H1 (cell line): ENCODE data around the gene GSTCD. TPM values are rescaled to one million over a fixed set of nuclear protein-coding genes. Genes with fewer than 3 reads are reported as not detected.

Experiments used
- CTCF ChIA-PET: fragments of 300-600 bp; sonication (Branson Sonifier 250); formaldehyde crosslinking; loops from one replicate; lab custom pipeline; 2021; ENCODE audit not compliant: partially characterized antibody; lab: Charles Lee
- POLR2A ChIA-PET: fragments of 300-600 bp; sonication (Branson Sonifier 250); formaldehyde crosslinking; loops from one replicate; lab custom pipeline; 2021; ENCODE audit warnings: inconsistent platforms; ENCODE audit not compliant: partially characterized antibody; lab: Charles Lee
- DNase-seq, 2 experiments: peaks; one replicate each; pipeline versions ENCODE4 v3.0.0 to v3.0.0-alpha.2; 2010 to 2022; ENCODE audit warnings: low spot score in 2 of 2, low read depth in 1 of 2, mixed read lengths in 1 of 2
- FAIRE-seq: peaks from 2 replicates; lab custom pipeline; 2011; peaks lifted over from hg19 to GRCh38; lab: Jason Lieb, UNC
- H2AFZ ChIP-seq: 2 replicates; pipeline ENCODE4 v1.8.1; 2012; ENCODE audit warnings: low read length, inconsistent platforms
- H2AK5ac ChIP-seq: 2 replicates; pipeline ENCODE4 v1.6.1; 2013; ENCODE audit warnings: low read depth, low read length
- H2BK120ac ChIP-seq: replicated peaks from 2 replicates; pipeline ENCODE3; 2013; ENCODE audit warnings: low read depth, low read length, inconsistent platforms
- H2BK12ac ChIP-seq: 2 replicates; pipeline ENCODE4 v1.6.1; 2013; ENCODE audit warnings: low read depth, low read length
- H2BK15ac ChIP-seq: 2 replicates; pipeline ENCODE4 v1.6.1; 2013; ENCODE audit warnings: low read length
- H2BK20ac ChIP-seq: 2 replicates; pipeline ENCODE4 v1.6.1; 2013; ENCODE audit warnings: low read length
- H2BK5ac ChIP-seq: 2 replicates; pipeline ENCODE4 v1.6.1; 2013; ENCODE audit warnings: low read depth, low read length
- H3K14ac ChIP-seq: 2 replicates; pipeline ENCODE4 v1.6.1; 2013; ENCODE audit warnings: inconsistent platforms; ENCODE audit not compliant: insufficient read length
- H3K18ac ChIP-seq: 2 replicates; pipeline ENCODE4 v1.6.1; 2013; ENCODE audit warnings: low read length; ENCODE audit errors: extremely low read depth
- H3K23ac ChIP-seq: 2 replicates; pipeline ENCODE4 v1.6.1; 2013; ENCODE audit warnings: inconsistent platforms; ENCODE audit not compliant: insufficient read length
- H3K23me2 ChIP-seq: 2 replicates; pipeline ENCODE4 v1.6.1; 2013; ENCODE audit warnings: low read depth, low read length
- H3K27ac ChIP-seq: 2 replicates; pipeline ENCODE4 v1.6.1; 2011; ENCODE audit warnings: low read depth, low read length, inconsistent platforms
- H3K27me3 ChIP-seq, 4 experiments: replicated peaks in 1 of 4; 1 replicate in 1 of 4; 2 replicates in 3 of 4; pipeline versions ENCODE4 v1.6.1 to v1.8.1; 2011 to 2013; ENCODE audit warnings: low read length in 3 of 4, mild to moderate bottlenecking in 3 of 4, inconsistent platforms in 2 of 4, mixed read lengths in 2 of 4, moderate library complexity in 1 of 4; ENCODE audit not compliant: control insufficient read depth in 3 of 4, insufficient read depth in 3 of 4; ENCODE audit errors: extremely low read depth in 1 of 4
- H3K36me3 ChIP-seq, 4 experiments: 2 replicates each; pipeline versions ENCODE4 v1.6.1 to v1.8.1; 2011 to 2013; ENCODE audit warnings: mild to moderate bottlenecking in 4 of 4, low read length in 3 of 4, moderate library complexity in 2 of 4, control low read depth in 1 of 4, inconsistent platforms in 1 of 4; ENCODE audit not compliant: insufficient read depth in 4 of 4, control insufficient read depth in 2 of 4
- H3K4ac ChIP-seq: replicated peaks from 2 replicates; pipeline ENCODE3; 2013; ENCODE audit warnings: low read length, low read depth, mixed read lengths, inconsistent platforms; ENCODE audit not compliant: insufficient read length
- H3K4me1 ChIP-seq, 4 experiments: replicated peaks in 1 of 4; 1 replicate in 1 of 4; 2 replicates in 3 of 4; pipeline versions ENCODE4 v1.6.1 to v1.8.1; 2011 to 2013; ENCODE audit warnings: low read length in 3 of 4, inconsistent platforms in 2 of 4, mixed read lengths in 1 of 4; ENCODE audit not compliant: insufficient read depth in 4 of 4, control insufficient read depth in 3 of 4
- H3K4me2 ChIP-seq, 2 experiments: 2 replicates each; pipeline versions ENCODE4 v1.6.1 to v1.8.1; 2011 to 2013; ENCODE audit warnings: low read depth in 2 of 2, low read length in 2 of 2, control low read depth in 1 of 2, inconsistent platforms in 1 of 2, mild to moderate bottlenecking in 1 of 2; ENCODE audit not compliant: insufficient read depth in 1 of 2
- H3K4me3 ChIP-seq, 4 experiments: fragments of 200-600, 300-600 bp in 1 of 4; sonication (generic), shearing (Covaris generic), sonication (Bioruptor Twin) in 1 of 4; 2 replicates each; pipeline versions ENCODE4 v1.5.1 to v1.8.1; 2011 to 2016; ENCODE audit warnings: low read length in 4 of 4, low read depth in 3 of 4, control low read depth in 2 of 4, inconsistent platforms in 2 of 4, mild to moderate bottlenecking in 2 of 4, mixed read lengths in 1 of 4, moderate library complexity in 1 of 4; ENCODE audit not compliant: insufficient read depth in 2 of 4; ENCODE audit errors: extremely low read depth in 1 of 4
- H3K56ac ChIP-seq: replicated peaks from 2 replicates; pipeline ENCODE3; 2013; ENCODE audit warnings: low read depth, mild to moderate bottlenecking, mixed read lengths, low read length, inconsistent platforms; ENCODE audit not compliant: insufficient read length
- H3K79me1 ChIP-seq: 2 replicates; pipeline ENCODE4 v1.6.1; 2013; ENCODE audit warnings: low read depth, low read length, control low read depth
- H3K79me2 ChIP-seq, 2 experiments: 2 replicates each; pipeline versions ENCODE4 v1.6.1 to v1.8.1; 2012 to 2013; ENCODE audit warnings: low read length in 2 of 2, mild to moderate bottlenecking in 2 of 2, inconsistent platforms in 1 of 2; ENCODE audit not compliant: insufficient read depth in 2 of 2, control insufficient read depth in 1 of 2
- H3K9ac ChIP-seq, 4 experiments: replicated peaks in 1 of 4; 1 replicate in 1 of 4; 2 replicates in 3 of 4; pipeline versions ENCODE4 v1.6.1 to v1.8.1; 2011 to 2013; ENCODE audit warnings: low read depth in 3 of 4, low read length in 3 of 4, control low read depth in 2 of 4, mild to moderate bottlenecking in 2 of 4, moderate library complexity in 2 of 4, inconsistent platforms in 1 of 4; ENCODE audit errors: extremely low read depth in 1 of 4
- H3K9me3 ChIP-seq, 2 experiments: 2 replicates each; pipeline versions ENCODE4 v1.6.1 to v1.8.1; 2012 to 2013; ENCODE audit warnings: mild to moderate bottlenecking in 2 of 2, moderate library complexity in 2 of 2, control low read depth in 1 of 2, inconsistent platforms in 1 of 2, low read depth in 1 of 2, low read length in 1 of 2, mixed read lengths in 1 of 2; ENCODE audit not compliant: insufficient read depth in 2 of 2
- H4K20me1 ChIP-seq, 2 experiments: replicated peaks in 1 of 2; 2 replicates each; pipeline versions ENCODE3 to v1.8.1; 2011 to 2013; ENCODE audit warnings: inconsistent platforms in 2 of 2, low read length in 2 of 2, mild to moderate bottlenecking in 1 of 2; ENCODE audit not compliant: insufficient read depth in 2 of 2, control insufficient read depth in 1 of 2
- H4K5ac ChIP-seq: 2 replicates; pipeline ENCODE4 v1.6.1; 2013; ENCODE audit warnings: low read length, low read depth, mixed read lengths, inconsistent platforms; ENCODE audit not compliant: insufficient read length
- H4K8ac ChIP-seq: 2 replicates; pipeline ENCODE4 v1.8.0; 2013; ENCODE audit warnings: mild to moderate bottlenecking, moderate library complexity, low read length, inconsistent platforms; ENCODE audit not compliant: insufficient read depth; ENCODE audit errors: extremely low read depth
- H4K91ac ChIP-seq: replicated peaks from 2 replicates; pipeline ENCODE3; 2013; ENCODE audit warnings: low read length, mixed read lengths, inconsistent platforms; ENCODE audit not compliant: insufficient read length
- EP300 ChIP-seq, 2 experiments: IDR thresholded peaks; 1 replicate in 1 of 2; 2 replicates in 1 of 2; pipeline ENCODE4 v1.6.1; 2011 to 2012; ENCODE audit warnings: low read depth in 2 of 2, low read length in 2 of 2, mild to moderate bottlenecking in 2 of 2, borderline replicate concordance in 1 of 2, inconsistent platforms in 1 of 2, moderate library complexity in 1 of 2
- KDM1A ChIP-seq: fragments of 200-600, 300-600 bp; sonication (generic); IDR thresholded peaks from 2 replicates; pipeline ENCODE4 v1.7.1; 2016; ENCODE audit warnings: mild to moderate bottlenecking, low read length, borderline replicate concordance
- SAP30 ChIP-seq: fragments of 300-600 bp; sonication (generic); IDR thresholded peaks from 2 replicates; pipeline ENCODE4 v1.7.1; 2012; ENCODE audit warnings: low read length, moderate library complexity, mild to moderate bottlenecking, inconsistent platforms; ENCODE audit not compliant: insufficient read depth, insufficient replicate concordance
- SIRT6 ChIP-seq: IDR thresholded peaks from one replicate; pipeline ENCODE4 v1.7.1; 2012; ENCODE audit warnings: low read length, inconsistent platforms
- WGBS, 2 experiments: shearing (Covaris generic) in 1 of 2; methylation state at CpG; one replicate each; pipeline versions ENCODE4 v1.1.6 to v1.1.7; 2013 to 2015; ENCODE audit warnings: low lambda C conversion rate in 2 of 2, mixed read lengths in 2 of 2, inconsistent platforms in 1 of 2, low coverage in 1 of 2, missing lambda C conversion rate in 1 of 2; ENCODE audit not compliant: insufficient replicate concordance in 2 of 2, insufficient coverage in 1 of 2, insufficient read length in 1 of 2; ENCODE audit errors: extremely low coverage in 1 of 2, missing lambda C conversion rate in 1 of 2; 5-methylcytosine and 5-hydroxymethylcytosine counted together
- polyA plus RNA-seq, 7 experiments: library from polyadenylated mRNA; depleted of rRNA in 3 of 7; stranded (reverse) in 5 of 7; unstranded in 2 of 7; fragments of >200 nt in 5 of 7; fragments of 200-250 nt in 2 of 7; gene quantifications; 1 replicate in 5 of 7; 2 replicates in 1 of 7; 4 replicates in 1 of 7; pipeline versions ENCODE4 v1.2.1 to v1.2.3, GENCODE V29; 2011 to 2013; ENCODE audit warnings: missing spikeins in 2 of 7, mixed read lengths in 2 of 7
- total RNA-seq: library from RNA; stranded (reverse); fragmentation: NEBNext Ultra II Directional; extraction: Animal tissue kit (Norgen Biotek cat#: 25700); gene quantifications from 2 replicates; pipeline ENCODE4 v1.2.1, GENCODE V29; 2021

The GSTCD gene
- total and polyA plus RNA-seq, 2 of the 8 experiments (the other 6 are each of a cell fraction or from before 2014, with no cell fraction given), result 8.5 to 24.6 TPM

DNA sequence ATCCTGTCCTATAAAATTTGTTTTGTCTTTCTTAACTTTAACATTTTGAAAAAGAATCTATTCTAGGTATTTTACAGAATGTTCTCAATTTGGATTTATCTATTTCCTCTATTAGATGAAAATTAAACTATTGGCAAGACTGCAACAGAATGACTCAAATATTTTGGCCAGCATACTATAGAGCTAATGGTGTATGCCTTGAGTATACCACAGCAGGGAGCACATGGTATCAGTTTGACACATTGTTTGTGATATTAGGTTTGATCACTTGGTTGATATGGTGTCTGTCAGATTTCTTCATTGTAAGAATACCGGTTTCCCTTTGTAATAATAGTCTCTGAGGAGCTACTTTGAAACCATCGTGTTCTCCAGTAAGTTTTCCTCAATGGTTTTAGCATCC is 98.9 kb downstream of the GSTCD start:
- Histone ChIP-seq H3K4me1 (no peaks in the 10 kb centered on the region), H3K9ac (no peak overlapping the region), H4K91ac (no peak overlapping the region), H4K5ac (no peak overlapping the region), H3K4me2 (no peak overlapping the region), H3K9me3 (no peaks in the 10 kb centered on the region), H2BK15ac (no peak overlapping the region), H3K79me1 (no peaks in the 10 kb centered on the region), H3K4me3 (no peak overlapping the region), H3K23me2 (no peaks in the 10 kb centered on the region), H2BK12ac (no peak overlapping the region), H3K79me2 (no peaks in the 10 kb centered on the region), H2BK120ac (no peak overlapping the region), H4K20me1 (no peaks in the 10 kb centered on the region), H4K8ac (no peak overlapping the region), H2BK20ac (no peak overlapping the region), H3K27me3 (no peaks in the 10 kb centered on the region), H3K18ac (no peak overlapping the region), H2AFZ (no peak overlapping the region), H3K36me3 (no peaks in the 10 kb centered on the region), H3K27ac (no peak overlapping the region), H3K14ac (no peak overlapping the region), H3K56ac (no peak overlapping the region), H3K4ac (no peak overlapping the region), H3K23ac (no peak overlapping the region), H2AK5ac (no peak overlapping the region), H2BK5ac (no peak overlapping the region)
- no peak for DNase-seq
- CTCF ChIA-PET, result interaction anchor here (0.5 kb wide), 1 partner anchor 946 kb away, joined by 3 read pairs; no protein-coding TSS in a partner anchor
- POLR2A ChIA-PET, result no interaction called here
- 97% methylated on average over 2 of the region's 2 CpGs; no CpG with 5 or more reads in 1 of the 2 experiments for WGBS, 2 experiments
- no peak for FAIRE-seq
- no peak for TF ChIP-seq SIRT6
- no peak for TF ChIP-seq EP300 (IDR thresholded peaks at IDR 0.05; ENCODE audit: borderline replicate concordance in 1 of 2, low read depth in 2 of 2, low read length in 2 of 2)
- no peak for TF ChIP-seq SAP30
- TF ChIP-seq KDM1A, result no peak
